GM23248 (cell line): ENCODE results near the gene RSPH1.

Experiments
- EZH2 ChIP-seq: fragments of 200-600 bp; sonication (generic); IDR thresholded peaks from 2 replicates; pipeline ENCODE4 v1.6.1; 2018; ENCODE audit warnings: antibody characterized with exemption, mild to moderate bottlenecking; ENCODE audit not compliant: insufficient read depth, poor library complexity, severe bottlenecking
- EZH2phosphoT487 ChIP-seq: fragments of 200-600 bp; sonication (generic); IDR thresholded peaks from 2 replicates; pipeline ENCODE4 v1.6.1; 2018; ENCODE audit warnings: antibody characterized with exemption, moderate library complexity, mild to moderate bottlenecking, low read depth; ENCODE audit not compliant: insufficient read depth

- TF ChIP-seq EZH2 (no peak), EZH2phosphoT487 (no peak)
These were observed 15.3 kb downstream of the RSPH1 start for GRCh38 chr21:42480736-42481135.
